ENCODE measurements around the gene DNAJB5.

DNAJB5 gene

DNA sequence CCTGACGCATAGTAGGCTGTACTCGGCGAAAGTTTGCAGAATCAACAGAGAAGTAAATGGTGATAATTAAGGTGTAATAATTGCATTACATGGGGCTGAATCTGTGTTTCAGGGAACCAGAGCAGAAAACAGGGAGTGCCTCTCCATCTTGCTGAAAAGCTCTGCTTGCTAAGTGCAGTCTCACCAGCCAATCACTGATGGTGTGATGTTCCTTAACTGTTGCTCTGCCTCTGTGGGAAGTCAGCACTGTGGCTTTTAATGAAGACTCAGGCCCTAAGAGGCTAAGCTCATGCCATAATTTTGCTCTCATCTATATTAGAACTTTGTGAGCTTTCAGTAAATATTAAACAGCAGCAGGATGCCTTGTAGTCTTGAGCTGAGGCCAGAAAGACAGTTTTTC lies 27.0 kb upstream of the DNAJB5 start:
- H3K27ac ChIP-seq (ENCODE audit: low read depth, low read length), result no peak overlapping the region
- H3K4me1 ChIP-seq (ENCODE audit: insufficient read depth, low read length), result peaks cover 22% of the 10 kb centered on the region
- no peak overlapping the region for H3K4me3 ChIP-seq (ENCODE audit: low read length)
- H3K9me3 ChIP-seq (ENCODE audit: insufficient read depth, low read depth, low read length), result no peaks in the 10 kb centered on the region
- peaks cover 27% of the 10 kb centered on the region for H3K27me3 ChIP-seq (ENCODE audit: insufficient read depth, low read length)
- 95% methylated on average over 3 of the region's 3 CpGs for WGBS
- no peak overlapping the region for H3K9ac ChIP-seq (ENCODE audit: low read depth, low read length)
- H3K36me3 ChIP-seq (ENCODE audit: insufficient read depth, low read length), result no peaks in the 10 kb centered on the region

DNA sequence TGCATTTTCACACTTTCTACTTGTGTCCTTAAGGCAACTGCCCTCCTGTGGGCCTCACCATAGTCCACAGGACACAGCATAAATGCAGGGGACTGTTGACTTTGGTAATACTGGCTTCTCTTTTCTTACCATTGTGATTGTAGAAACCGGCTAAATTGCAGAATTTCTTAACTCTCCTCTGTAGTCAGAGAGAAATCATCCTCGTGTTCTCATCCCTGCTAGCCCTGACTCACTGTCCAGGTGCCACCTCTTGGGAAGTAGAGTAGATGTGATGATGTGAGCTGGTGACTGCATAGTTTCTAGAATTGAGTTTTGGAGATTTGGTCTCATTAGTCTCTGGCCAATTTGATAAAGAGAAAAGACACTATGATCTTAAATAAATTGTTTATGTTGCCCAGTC lies 26.0 kb upstream of the DNAJB5 start:
- Histone ChIP-seq H3K9ac (ENCODE audit: low read depth, low read length) (no peak overlapping the region), H3K4me3 (ENCODE audit: low read length) (no peak overlapping the region), H3K9me3 (ENCODE audit: insufficient read depth, low read depth, low read length) (no peaks in the 10 kb centered on the region), H3K27me3 (ENCODE audit: insufficient read depth, low read length) (peaks cover 21% of the 10 kb centered on the region), H3K4me1 (ENCODE audit: insufficient read depth, low read length) (peaks cover 22% of the 10 kb centered on the region), H3K27ac (ENCODE audit: low read depth, low read length) (no peak overlapping the region), H3K36me3 (ENCODE audit: insufficient read depth, low read length) (no peaks in the 10 kb centered on the region)
- WGBS, result 88% methylated on average over 2 of the region's 2 CpGs

DNA sequence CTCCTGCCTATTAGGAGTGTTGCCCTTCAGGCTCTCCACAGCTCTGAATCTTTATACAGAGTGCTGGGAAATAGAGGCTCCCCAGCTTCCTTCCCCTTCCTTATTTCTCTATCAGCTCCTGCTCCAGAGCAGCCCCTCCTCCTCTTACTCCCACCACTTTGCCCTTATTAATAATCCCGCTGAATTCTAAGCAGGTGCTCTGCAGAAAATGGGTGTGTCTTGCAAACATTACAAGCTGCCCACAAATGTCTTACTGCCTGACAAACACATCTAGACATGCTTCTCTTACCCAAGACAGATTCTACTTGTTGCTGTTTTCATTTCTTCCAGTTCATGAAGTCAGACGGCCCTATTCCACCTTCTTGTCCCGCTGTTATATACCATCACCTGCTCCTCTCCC lies 25.1 kb upstream of the DNAJB5 start:
- H3K4me3 ChIP-seq (ENCODE audit: low read length), result no peak overlapping the region
- no peaks in the 10 kb centered on the region for H3K9me3 ChIP-seq (ENCODE audit: insufficient read depth, low read depth, low read length)
- no peak overlapping the region for H3K27ac ChIP-seq (ENCODE audit: low read depth, low read length)
- H3K27me3 ChIP-seq (ENCODE audit: insufficient read depth, low read length), result peaks cover 12% of the 10 kb centered on the region
- H3K36me3 ChIP-seq (ENCODE audit: insufficient read depth, low read length), result no peaks in the 10 kb centered on the region
- H3K9ac ChIP-seq (ENCODE audit: low read depth, low read length), result no peak overlapping the region
- H3K4me1 ChIP-seq (ENCODE audit: insufficient read depth, low read length), result peaks cover 22% of the 10 kb centered on the region
- WGBS, result 89% methylated on average over 3 of the region's 3 CpGs

DNA sequence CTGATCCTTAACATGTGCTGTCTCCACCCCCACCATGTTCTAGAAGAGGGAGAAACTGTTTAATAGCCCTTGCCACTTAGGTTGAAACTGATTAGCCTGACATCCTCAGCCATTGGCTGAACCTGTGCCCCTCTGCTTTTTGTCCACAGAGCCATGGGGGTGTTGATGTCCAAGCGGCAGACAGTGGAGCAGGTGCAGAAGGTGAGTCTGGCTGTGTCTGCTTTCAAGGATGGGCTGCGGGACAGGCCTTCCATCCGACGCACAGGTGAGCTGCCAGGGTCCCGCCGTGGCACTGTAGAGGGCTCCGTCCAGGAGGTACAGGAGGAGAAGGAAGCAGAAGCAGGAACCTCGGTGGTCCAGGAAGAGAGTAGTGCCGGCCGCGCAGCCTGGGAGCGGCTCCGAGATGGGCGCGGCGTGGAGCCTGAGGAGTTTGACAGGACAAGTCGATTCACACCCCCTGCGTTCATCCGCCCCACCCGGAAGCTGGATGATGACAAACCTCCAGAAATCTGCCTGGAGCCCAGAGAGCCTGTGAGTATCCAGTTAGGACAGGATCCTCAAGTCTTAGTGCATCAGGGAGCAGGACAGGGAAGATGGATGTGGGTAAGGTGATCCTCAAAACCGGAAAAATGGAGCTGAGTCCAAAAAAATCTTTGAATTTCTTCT lies 18.3 kb upstream of the DNAJB5 start:
- Histone ChIP-seq H3K4me3 (ENCODE audit: low read length) (no peak overlapping the region), H3K36me3 (ENCODE audit: insufficient read depth, low read length) (no peaks in the 10 kb centered on the region), H3K27ac (ENCODE audit: low read depth, low read length) (no peak overlapping the region), H3K27me3 (ENCODE audit: insufficient read depth, low read length) (no peaks in the 10 kb centered on the region), H3K9me3 (ENCODE audit: insufficient read depth, low read depth, low read length) (no peaks in the 10 kb centered on the region), H3K9ac (ENCODE audit: low read depth, low read length) (no peak overlapping the region), H3K4me1 (ENCODE audit: insufficient read depth, low read length) (no peaks in the 10 kb centered on the region; the same call in 1 of the 2 replicates)
- 95% methylated on average over 21 of the region's 21 CpGs for WGBS

DNA sequence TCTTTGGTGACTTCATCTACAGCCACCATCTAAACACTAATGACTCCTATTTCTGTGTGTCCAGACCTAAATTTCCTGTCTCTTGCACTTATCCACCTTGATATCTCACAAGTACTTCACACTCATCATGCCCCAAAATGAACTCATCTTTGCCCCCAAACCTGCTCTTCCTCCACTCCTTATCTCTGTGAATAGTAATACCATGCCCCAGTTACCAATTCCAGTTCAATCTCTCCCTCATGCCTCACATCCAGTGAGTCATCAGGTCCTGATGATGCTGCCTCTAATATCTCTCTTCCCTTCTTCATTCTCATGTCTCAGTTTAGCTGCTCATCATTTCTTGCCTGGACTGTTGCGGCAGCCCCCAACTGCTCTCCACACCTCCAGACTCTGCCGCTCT lies 14.9 kb upstream of the DNAJB5 start:
- Histone ChIP-seq H3K9ac (ENCODE audit: low read depth, low read length) (no peak overlapping the region), H3K9me3 (ENCODE audit: insufficient read depth, low read depth, low read length) (no peaks in the 10 kb centered on the region), H3K4me1 (ENCODE audit: insufficient read depth, low read length) (no peaks in the 10 kb centered on the region; the same call in 1 of the 2 replicates), H3K27ac (ENCODE audit: low read depth, low read length) (no peak overlapping the region), H3K27me3 (ENCODE audit: insufficient read depth, low read length) (no peaks in the 10 kb centered on the region), H3K36me3 (ENCODE audit: insufficient read depth, low read length) (no peaks in the 10 kb centered on the region), H3K4me3 (ENCODE audit: low read length) (no peak overlapping the region)
- WGBS, result 95% methylated on average over 2 of the region's 2 CpGs

DNA sequence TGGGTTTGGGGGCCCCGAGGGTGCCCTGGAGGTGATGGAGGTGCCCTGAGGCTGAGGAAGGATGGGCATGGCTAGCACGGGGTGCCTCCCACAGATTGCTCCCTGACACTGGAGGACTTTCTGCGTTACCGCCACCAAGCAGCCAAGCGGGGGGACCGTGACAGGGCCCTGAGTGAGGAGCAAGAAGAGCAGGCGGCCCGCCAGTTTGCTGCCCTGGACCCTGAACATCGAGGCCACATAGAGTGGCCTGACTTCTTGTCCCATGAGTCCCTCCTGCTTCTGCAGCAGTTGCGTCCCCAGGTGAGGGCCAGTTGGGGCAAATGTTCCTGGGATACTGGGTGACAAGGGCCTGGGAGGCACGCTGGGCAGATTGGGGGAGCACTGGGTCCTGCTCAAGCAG lies 13.1 kb upstream of the DNAJB5 start:
- no peaks in the 10 kb centered on the region for H3K36me3 ChIP-seq (ENCODE audit: insufficient read depth, low read length)
- H3K9me3 ChIP-seq (ENCODE audit: insufficient read depth, low read depth, low read length), result no peaks in the 10 kb centered on the region
- H3K4me1 ChIP-seq (ENCODE audit: insufficient read depth, low read length), result no peaks in the 10 kb centered on the region; the same call in 1 of the 2 replicates
- H3K27me3 ChIP-seq (ENCODE audit: insufficient read depth, low read length), result no peaks in the 10 kb centered on the region
- WGBS, result 93% methylated on average over 11 of the region's 11 CpGs
- H3K27ac ChIP-seq (ENCODE audit: low read depth, low read length), result no peak overlapping the region
- no peak overlapping the region for H3K4me3 ChIP-seq (ENCODE audit: low read length)
- H3K9ac ChIP-seq (ENCODE audit: low read depth, low read length), result no peak overlapping the region

DNA sequence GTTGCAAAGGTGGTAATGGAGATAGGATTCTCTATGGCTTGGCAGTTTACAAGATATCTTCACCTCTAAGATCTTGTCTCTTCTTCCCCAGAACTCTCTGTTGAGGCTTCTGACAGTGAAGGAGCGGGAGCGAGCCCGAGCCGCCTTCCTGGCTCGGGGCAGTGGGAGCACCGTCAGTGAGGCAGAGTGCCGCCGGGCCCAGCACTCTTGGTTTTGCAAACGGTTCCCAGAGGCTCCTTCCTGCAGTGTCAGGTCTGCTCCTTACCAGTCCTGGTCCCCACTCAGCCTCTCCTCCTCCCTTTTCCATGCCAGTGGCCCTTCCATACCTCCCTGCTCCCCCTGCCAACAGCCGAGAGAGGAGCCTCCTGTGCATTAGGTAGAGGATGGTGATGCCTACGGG lies 12.6 kb upstream of the DNAJB5 start:
- H3K4me1 ChIP-seq (ENCODE audit: insufficient read depth, low read length), result no peaks in the 10 kb centered on the region; the same call in 1 of the 2 replicates
- WGBS, result 93% methylated on average over 11 of the region's 11 CpGs
- no peaks in the 10 kb centered on the region for H3K27me3 ChIP-seq (ENCODE audit: insufficient read depth, low read length)
- H3K9ac ChIP-seq (ENCODE audit: low read depth, low read length), result no peak overlapping the region
- no peaks in the 10 kb centered on the region for H3K9me3 ChIP-seq (ENCODE audit: insufficient read depth, low read depth, low read length)
- no peaks in the 10 kb centered on the region for H3K36me3 ChIP-seq (ENCODE audit: insufficient read depth, low read length)
- H3K4me3 ChIP-seq (ENCODE audit: low read length), result no peak overlapping the region
- H3K27ac ChIP-seq (ENCODE audit: low read depth, low read length), result no peak overlapping the region

DNA sequence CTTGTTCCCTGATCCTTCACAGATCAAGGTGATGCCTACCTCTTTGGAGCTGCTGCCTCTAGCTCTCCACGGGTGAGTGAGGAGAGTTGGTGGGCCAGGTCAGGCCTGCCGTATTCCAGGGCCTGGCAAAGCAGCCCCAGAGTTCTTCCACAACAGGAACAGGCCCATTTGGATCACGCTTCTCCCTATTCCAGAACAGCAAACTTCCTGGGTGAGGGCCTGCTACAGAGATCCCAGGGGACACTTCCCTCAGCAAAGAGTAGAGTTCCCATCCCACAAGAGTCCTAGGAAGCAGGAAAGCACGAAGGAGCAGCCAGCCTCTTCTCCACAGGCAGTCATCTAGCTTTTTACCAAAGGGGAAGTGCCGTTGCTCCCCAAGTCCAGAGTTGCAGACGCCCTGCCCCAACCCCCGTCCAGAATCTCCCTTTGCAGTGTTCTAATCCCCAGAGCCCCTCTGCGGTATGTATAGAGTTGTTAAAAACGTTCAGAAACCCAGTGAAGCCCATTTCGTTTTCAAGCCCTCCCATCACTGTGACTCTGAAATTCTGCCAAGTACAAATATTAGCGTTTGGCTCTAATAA lies 9.3 kb upstream of the DNAJB5 start:
- Histone ChIP-seq H3K27me3 (ENCODE audit: insufficient read depth, low read length) (no peaks in the 10 kb centered on the region), H3K4me3 (ENCODE audit: low read length) (no peak overlapping the region), H3K27ac (ENCODE audit: low read depth, low read length) (no peak overlapping the region), H3K9ac (ENCODE audit: low read depth, low read length) (no peak overlapping the region), H3K4me1 (ENCODE audit: insufficient read depth, low read length) (no peaks in the 10 kb centered on the region), H3K9me3 (ENCODE audit: insufficient read depth, low read depth, low read length) (no peaks in the 10 kb centered on the region), H3K36me3 (ENCODE audit: insufficient read depth, low read length) (no peaks in the 10 kb centered on the region)
- 88% methylated on average over 11 of the region's 11 CpGs for WGBS

DNA sequence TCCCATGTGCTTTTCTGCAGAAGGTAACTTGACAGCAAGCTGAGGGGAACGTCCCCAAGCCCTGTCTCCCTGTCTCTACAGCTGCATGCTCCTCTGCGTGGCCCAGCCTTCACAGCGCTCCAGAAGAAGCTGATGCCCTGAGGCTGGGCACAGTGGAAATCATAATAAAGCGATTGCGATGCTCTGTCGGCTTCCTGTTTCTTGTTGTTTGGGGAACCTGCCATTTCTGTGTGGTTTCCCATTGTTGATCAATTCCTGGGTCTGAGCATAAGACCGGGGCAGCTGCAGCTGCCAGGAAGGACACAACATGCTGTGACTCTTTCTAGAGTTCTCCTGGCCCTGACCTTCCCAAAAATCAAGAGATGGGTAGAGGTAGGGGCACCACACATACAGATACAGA lies 7.2 kb upstream of the DNAJB5 start:
- no peaks in the 10 kb centered on the region for H3K36me3 ChIP-seq (ENCODE audit: insufficient read depth, low read length)
- 93% methylated on average over 7 of the region's 7 CpGs for WGBS
- H3K27me3 ChIP-seq (ENCODE audit: insufficient read depth, low read length), result no peaks in the 10 kb centered on the region
- H3K9ac ChIP-seq (ENCODE audit: low read depth, low read length), result no peak overlapping the region
- H3K27ac ChIP-seq (ENCODE audit: low read depth, low read length), result no peak overlapping the region
- H3K9me3 ChIP-seq (ENCODE audit: insufficient read depth, low read depth, low read length), result no peaks in the 10 kb centered on the region
- no peaks in the 10 kb centered on the region for H3K4me1 ChIP-seq (ENCODE audit: insufficient read depth, low read length)
- H3K4me3 ChIP-seq (ENCODE audit: low read length), result no peak overlapping the region

DNA sequence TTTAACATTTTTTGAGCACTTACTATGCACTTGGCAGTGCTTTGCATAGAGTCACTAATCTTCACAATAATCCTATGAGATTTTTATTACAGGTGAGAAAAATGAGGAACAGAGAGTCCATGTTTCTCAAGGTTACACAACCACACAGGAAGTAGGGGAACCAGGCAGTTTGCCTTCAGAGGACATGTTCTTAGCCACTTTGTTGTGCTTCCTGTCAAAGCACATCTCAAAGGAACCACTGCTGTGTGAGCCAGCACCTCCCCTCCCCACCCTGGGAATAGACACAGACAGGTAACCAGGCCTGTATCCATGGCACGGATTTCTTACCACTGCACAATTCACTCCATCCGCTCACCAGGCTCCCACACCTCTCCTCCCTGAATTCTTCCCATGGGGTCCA lies 6.3 kb upstream of the DNAJB5 start:
- no peak overlapping the region for H3K9ac ChIP-seq (ENCODE audit: low read depth, low read length)
- no peaks in the 10 kb centered on the region for H3K4me1 ChIP-seq (ENCODE audit: insufficient read depth, low read length)
- H3K4me3 ChIP-seq (ENCODE audit: low read length), result no peak overlapping the region
- WGBS, result 87% methylated on average over 2 of the region's 2 CpGs
- no peak overlapping the region for H3K27ac ChIP-seq (ENCODE audit: low read depth, low read length)
- H3K36me3 ChIP-seq (ENCODE audit: insufficient read depth, low read length), result no peaks in the 10 kb centered on the region
- no peaks in the 10 kb centered on the region for H3K27me3 ChIP-seq (ENCODE audit: insufficient read depth, low read length)
- no peaks in the 10 kb centered on the region for H3K9me3 ChIP-seq (ENCODE audit: insufficient read depth, low read depth, low read length)

DNA sequence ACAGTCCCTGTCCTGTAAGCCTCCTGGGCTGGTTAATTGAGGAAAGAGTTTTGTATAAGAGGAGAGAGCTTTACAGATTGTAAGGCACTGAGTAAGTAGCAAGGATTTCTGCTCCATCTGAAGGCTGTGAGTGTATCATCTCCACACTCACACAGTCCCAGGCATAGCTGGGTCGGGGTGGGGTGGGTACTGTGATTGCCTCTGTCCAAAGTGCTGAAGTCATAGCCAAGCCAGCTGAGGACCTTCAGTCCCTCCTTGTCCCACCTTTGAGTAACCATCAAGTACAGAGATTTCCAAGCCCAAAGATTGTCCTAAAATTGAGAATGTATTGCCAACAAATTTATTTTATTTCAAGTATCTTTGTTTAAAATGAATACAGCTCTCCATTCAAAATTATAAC lies 5.5 kb upstream of the DNAJB5 start:
- WGBS, result 20% methylated on average over 1 of the region's 1 CpG

More for the DNA sequence above, 5.5 kb upstream of the DNAJB5 start:
- Histone ChIP-seq H3K36me3 (ENCODE audit: insufficient read depth, low read length) (no peaks in the 10 kb centered on the region), H3K27ac (ENCODE audit: low read depth, low read length) (no peak overlapping the region), H3K4me3 (ENCODE audit: low read length) (no peak overlapping the region), H3K9me3 (ENCODE audit: insufficient read depth, low read depth, low read length) (no peaks in the 10 kb centered on the region), H3K9ac (ENCODE audit: low read depth, low read length) (no peak overlapping the region), H3K27me3 (ENCODE audit: insufficient read depth, low read length) (no peaks in the 10 kb centered on the region), H3K4me1 (ENCODE audit: insufficient read depth, low read length) (no peaks in the 10 kb centered on the region)

Data from HUES64 (cell line).